ENCODE data around the gene PSMD6.

Gene PSMD6

DNA sequence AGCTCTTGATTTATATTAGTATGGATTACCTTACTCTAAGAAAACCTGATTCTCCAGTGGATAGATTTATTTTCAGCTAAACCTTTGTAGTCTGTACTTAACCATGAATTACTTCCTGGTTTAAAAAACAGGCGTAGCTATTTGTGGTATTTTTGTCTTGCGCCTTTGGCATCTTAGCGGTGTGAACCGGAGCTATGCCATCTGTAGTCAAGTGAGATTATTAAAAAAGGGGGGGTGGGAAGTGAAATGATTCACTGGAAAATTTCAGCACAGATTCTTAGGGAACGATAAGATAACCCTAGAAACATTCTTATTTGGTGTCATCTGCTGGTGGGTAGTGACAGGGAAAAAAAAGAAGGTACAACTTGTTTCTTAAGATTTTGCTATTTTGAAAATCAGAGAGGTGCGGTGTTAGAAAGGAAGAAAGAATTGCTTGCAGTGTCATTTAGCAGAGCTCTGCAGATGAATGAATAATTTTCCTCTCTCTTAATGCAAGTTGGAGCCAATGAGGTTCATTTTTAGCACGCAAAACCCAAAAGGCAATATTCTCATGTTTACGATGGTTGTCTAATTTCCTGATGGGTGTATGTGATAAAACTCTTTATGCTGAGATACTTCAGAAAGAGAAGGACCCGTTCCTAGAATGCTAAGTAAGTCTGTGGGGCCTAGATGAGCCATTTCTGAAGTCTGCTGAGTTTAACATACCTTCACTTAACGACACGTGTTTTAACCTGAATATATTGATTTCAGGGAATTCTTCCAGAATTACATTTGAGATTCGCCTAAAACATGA lies 44.0 kb downstream of the PSMD6 start:
- peak in 1 of 56 donors; percentile 16 for DNase-seq

DNA sequence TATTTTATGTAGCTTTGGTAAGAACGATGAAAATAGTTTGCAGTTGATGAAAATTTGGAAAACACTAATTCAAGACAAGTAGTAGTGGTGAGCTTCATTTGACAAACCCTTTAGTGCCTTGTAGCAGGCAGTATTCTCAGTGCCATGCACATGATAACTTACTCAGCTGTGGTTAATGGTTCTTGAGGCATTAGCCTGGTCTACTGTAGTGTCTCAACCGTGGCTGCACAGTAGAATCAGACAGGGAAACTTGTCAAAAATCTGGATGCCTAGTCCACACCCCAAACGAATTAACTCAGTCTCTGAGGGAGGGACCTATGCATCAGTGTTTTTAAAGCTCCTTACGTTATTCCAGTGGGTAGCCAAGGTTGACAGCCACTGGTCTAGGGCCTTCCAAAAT lies 45.4 kb downstream of the PSMD6 start:
- no peak for DNase-seq

DNA sequence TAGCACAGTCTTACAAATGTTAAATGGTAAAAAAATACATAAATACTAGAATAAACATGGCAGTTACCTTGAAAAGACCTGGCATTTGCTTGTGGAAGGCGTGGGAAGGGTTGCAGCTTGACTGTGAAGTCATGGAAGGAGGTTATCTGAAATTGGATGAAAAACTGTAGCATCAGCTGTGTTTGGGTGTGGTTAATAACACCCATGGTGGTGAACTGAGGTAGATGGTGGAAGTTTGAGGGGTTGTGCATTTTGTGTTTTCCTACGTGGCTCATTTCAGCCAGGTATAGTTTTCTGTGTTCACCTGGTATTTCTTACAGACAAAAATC lies 46.5 kb downstream of the PSMD6 start:
- no peak for DNase-seq

DNA sequence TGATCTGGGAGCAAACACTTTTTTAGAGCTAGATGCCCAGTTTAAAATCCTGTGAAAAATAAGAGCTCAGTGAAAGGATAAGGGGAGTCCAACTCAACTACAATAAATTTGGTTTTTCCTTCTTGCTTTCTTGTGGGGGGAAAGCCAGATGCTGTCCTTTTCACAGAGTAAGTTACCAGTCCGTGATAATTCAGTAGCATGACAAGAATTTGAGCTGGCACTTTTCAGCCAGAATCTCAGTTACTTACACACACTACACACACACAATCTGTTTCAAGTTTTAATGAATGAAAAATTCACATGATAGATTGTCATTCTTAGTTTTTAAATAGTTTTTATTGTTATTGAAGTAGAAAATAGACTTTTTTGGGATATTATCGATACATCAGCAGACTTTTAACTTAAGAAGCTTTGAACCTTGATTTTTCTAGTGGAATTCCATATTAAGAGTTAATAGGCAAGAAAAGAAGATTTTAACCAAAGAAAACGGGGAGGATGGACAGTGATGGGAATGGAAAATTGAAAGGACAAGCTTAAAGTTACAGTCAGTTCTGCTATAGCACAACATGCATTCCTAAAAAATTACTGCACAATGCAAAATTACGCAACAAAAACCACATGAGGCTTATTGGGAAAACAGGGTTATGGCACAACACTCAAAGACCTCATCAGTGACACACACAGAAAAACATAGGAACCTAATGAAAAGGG lies 47.0 kb downstream of the PSMD6 start:
- no peak for DNase-seq

DNA sequence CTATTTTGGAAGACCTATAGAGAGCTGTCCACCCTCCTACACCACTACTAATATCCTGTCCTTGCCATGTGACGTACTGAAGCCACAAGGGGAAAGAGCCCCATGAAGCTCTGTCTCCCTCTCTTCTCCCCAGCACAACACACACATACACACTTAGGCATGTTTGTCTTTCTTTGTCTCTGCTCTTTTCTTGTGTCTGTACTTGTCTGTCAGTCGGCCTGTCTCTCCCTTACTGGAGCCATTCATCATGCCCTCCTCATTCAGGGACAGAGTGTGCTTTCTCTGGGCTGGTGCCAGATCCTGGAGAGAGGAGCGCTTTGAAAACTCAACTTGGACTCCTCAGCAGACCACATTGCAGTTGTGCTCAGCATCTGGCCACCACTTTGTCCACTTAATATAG lies 47.6 kb downstream of the PSMD6 start:
- DNase-seq = peak in 34 of 56 donors; percentile 8 to 72 (median 32)

DNA sequence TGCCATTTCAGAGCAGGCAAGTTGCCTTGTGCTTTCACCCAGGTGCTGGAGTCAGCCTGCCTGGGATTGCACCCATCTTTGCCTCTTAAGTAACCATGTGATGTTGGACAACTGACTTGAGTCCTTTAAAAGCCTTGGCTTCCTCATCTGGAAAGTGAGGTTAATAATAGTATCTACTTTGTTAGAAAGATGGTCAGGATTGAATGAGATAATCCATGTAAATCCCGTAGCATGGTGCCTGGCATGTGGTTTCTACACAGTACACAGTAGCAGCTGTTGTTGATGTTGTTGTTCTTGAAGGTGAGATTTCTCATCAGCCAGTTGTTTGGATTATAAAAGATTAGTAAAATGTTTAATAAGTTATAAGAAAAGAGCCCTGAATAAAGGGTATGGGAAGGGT lies 48.8 kb downstream of the PSMD6 start:
- no peak for DNase-seq

DNA sequence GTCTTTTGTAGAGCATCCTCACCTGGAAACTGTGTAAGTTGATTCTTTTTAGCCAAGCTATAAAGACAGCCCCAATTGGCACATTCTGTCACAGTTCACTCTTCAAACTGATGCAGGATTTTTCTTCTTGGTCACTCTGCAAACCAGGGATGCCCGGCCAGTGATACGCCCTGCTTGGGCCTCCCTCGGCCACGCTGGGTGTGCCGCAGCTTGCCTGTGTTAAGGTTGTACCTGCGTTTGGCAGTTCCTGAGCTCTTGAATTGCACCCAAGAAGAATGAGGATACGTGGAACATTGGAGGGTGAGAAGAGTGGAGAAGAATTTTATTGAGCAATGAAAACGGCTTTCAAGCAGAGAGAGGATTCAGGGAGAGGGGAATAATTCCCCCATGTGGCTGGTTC lies 49.9 kb downstream of the PSMD6 start:
- no peak for DNase-seq

DNA sequence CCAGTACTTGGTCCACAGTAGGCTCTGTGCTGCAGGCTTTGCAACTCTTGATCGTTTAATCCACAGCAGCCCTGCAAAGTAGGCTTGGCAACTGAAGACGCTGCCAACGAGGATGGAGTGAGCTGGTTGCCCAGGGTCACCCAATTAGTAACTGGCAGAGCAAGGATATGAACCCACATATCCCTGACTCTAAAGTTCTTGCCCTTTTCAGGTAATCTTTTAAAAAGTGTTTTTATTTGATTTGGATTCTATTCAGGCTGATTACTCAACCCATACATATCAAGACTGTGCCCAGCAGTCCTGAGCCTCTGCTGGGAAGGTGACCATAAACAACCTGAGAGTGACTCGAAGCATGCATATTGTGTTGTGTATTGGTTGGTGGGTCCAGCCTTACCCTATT lies 50.3 kb downstream of the PSMD6 start:
- DNase-seq = no peak

DNA sequence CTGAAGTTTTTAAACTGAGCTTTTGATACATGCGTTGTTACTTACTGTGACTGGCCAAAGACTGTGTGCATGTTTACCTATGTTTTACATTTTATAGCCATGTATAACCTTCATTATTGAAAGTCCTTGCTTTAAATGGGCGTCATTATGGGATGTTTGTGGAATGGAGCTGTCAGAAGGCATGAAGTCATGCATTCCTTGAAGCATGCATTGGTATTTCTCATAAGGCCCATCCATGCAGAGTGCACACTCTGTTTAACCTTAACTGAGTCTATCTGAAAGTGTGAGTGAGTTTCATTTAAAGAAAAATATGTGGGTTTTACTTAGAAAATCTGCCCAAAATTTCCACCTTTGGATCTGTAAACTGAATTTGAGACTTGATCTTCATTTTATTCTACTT lies 51.1 kb downstream of the PSMD6 start:
- DNase-seq = no peak

DNA sequence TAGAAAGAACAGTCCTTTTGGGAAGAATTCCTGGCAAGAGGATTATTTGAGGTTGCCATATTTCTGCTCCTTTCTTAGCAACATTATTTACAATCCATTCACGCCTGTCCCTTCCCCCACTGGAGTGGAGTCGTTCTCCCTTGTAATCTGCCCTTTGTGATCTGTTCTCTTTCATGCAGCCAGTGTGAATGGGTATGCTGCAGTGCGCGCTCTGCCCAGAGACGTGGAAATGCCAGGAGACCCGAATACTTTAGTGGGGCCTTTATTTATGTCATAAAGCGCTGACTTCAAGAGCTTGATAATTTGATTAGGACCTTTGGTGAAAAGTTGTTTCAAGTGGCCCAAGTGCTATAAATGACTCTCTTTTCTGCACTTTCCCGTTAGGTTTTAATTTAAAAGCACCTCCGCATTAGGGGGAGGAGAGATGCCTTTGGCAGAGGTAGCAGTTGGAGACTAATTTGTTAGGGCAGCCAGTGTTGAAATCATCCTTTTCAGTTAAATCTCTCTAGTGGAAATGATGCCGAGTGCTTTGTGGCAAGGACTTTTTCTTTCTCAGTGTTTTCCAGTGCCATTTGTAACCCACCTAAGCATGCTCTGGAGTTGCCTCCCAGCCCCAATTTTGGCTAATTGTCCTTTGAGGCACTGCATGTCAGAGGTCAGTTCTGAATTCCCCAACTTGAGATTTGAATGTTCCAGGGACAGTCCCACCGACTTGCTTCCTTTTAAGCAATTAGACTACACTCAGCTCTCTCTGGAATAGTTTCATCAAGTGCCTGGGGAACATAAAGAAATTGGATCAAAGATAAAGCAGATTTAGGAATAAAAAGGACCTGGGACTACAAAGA lies 52.4 kb downstream of the PSMD6 start:
- peak in 18 of 56 donors; percentile 15 to 65 (median 30) for DNase-seq

DNA sequence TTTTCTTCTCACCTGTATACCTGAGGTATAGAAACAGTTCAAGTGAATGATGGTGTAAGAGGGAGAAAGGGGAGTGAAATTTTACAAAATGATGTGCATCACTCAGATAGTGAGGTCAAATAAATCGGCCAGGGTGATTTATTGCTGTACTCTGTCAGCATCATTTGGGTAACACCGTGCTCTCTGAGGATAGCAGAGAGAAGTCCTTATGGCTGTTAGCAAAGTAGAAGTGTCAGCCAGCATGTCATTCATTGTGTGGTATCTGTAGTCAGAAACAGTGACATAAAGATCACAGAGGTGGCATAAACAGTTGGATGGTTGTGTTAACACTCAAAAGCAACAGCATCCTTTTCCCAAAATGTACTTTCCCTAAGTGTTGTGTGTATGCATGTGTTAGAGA lies 53.4 kb downstream of the PSMD6 start:
- no peak for DNase-seq

DNA sequence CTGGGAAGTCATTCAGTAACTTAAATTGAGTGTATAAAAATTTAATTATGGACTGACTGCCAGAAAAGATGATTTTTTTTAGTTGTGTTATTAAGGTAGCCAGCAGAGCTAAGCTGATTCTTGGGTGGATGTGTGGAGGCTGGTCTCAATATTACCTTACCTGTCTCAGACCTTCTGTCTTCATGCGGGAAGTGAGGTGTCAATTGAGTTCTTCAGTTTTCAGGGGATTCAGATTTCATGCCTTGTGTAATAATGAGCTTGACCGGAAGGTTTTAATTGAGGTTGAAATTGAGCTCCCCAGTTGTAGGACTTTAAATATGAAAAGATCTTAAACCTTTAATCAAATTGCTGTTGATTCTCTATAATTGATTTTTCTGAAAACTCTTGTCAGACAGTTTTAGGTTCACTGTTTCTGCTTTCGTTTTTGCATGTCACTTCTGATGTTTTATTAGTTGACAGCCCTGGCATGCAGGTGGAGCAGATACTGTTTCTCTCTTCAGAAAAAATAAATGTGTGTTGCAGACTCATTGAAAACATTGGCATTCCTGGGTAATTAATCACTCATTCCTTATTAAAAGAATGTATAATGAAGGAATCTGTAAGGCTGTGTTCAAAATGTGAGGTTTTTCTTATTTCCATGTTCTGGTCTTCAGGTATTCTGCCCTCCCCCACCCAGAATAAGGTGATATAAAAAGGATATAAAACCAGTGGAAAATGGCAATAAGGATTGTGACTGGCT lies 54.5 kb downstream of the PSMD6 start:
- DNase-seq = no peak

DNA sequence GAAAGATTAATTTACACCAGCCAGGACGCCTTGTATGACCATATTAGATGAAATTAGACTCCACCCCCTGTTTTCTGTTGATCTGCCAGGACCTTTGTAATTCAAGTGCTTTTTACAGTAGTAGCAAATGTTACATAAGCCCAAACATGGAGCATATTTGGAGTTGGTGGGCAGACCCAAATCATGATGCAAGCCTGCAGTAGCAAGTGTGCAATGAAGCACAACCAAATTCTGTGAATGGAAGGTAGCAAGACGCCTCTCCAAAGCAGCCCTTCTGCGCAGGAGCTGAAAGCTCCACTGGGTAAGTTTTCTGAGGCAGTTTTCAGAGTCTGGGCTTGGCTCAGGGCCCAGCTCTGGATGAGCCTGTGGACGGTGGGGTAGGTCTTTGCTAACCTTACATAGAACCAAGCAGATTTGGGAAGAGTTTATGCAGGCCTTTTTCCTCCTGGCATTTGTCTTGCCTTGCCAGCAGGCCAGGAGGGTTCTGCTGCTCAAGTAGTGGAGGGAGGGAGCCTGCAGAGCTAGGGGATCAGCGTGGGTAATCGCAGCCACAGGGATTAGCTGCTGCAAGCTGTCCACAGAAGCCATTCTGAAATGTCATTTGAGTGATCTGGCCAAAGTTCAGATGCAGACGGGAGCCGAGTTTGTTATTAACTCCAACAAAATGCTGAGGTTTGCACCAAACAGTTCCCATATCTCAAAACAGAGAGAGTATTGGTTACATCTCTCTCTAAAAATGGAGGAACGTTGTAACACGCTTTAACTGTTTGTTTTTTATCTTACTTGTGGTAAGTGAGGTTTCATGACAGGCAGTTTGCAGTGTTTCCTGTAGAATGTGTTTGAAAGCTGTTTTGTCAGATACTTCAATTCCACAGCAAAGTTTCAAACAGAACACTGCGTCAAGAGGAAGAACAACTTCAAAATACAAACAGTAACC lies 55.4 kb downstream of the PSMD6 start:
- DNase-seq = peak in 9 of 56 donors; percentile 2 to 37 (median 16)

DNA sequence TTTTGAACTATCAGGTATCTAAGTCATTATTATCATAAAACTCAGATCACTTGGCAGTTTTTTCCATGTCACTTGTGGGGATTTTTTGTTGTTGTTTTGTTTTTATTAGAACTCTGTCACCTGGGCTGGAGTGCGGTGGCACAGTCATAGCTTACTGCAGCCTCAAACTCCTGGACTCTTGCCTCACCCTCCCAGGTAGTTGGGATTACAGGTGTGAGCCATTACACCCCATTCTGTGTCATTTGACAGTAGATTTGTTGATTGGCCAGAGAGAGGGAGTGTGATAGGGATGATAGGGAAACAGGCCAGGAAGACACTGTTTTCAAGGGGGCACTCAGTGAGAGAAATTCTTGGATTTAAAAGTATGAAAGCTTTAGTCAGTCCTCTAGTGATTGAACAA lies 56.4 kb downstream of the PSMD6 start:
- DNase-seq = no peak

DNA sequence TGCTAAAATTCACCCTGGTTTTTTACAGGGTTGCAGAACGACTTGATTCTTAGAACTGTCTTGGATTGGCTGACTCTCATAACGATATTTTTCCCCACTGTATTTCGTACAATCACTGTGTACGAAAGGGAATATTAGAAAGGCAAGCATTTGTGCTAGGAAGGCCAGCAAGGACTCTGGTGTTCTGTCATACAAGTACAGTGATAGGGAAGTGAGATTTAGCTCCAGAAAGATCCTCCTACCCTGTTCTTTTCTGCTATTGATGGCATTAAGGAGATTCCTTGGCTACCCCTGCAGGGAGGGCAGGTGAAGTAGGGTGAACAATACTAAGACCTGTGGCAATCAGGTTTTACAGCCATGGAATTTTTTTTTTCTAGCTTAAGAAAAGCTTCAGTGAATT lies 57.3 kb downstream of the PSMD6 start:
- DNase-seq = no peak

DNA sequence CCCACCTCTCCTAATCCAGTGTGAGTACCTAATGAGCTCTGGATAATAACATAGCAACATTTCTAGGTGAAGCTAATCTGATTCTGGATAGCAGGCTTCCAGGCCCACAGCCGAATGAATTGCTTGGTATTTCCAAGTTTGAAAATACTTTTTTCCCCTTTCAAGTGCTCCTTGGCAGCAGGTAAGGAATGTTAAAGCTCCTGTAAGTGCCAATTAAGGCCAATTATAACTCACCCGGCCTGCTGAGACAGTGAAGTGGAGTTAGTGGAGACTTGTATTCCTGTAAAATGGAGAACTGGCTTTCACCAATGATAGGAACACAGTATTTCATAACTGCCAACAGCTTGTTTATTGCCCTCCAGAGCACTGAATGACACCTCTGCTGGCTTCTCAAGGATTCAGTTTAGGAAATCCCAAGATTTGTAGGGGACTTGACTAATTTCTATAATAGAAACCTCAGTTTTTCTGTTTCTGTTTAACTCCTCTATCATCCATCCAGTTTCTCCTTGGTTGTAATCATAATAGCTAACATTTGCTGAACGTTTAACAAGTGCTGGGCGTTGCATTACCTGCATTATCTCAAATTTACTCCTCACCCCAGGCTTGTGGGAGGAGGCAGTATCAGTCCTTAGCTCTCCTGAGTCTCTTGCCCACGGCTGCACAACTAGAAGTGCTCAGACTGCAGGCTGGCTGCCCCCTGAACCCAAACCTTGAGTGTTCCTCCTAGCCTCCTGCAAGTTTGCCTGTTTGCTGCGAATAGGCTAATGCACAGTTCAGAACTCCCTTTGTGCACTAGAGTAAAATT lies 58.4 kb downstream of the PSMD6 start:
- peak in 4 of 56 donors; percentile 9 to 18 (median 12) for DNase-seq

DNA sequence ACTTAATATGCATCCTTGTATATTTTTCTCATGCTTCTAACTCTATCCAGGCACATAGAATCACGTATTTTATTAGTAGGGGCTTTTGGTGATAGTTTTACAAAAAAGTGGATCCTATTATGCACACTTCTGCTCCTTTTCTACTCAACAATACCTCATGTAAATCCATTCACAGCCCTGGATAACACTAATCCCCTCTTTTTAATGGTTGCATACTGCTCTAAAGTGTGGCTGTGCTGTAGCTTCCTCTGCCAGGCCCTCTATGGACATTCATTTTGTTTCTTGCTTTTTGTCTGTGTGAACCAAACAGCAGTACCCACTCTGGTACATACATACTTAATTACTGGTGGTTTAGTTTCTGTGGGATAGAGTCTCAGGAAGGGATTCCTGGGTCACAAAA lies 59.8 kb downstream of the PSMD6 start:
- DNase-seq = no peak

DNA sequence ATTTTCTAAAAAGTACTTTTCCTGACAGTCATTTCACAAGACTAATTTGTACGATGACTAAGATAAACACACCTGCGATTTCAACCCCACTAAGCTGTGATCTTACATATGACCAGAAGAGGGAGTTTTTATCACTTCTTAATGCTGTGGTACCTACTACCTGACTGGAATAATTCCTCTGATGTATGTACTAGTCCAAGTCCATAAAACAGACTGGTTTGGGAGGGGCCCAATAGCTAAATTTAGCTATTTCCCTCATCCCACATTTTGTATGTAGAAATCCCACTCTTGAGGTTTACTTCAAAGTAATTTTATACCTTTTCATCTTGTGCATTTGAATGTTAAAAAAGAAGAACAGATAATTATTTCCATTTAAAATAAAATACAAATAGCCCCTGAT lies 61.4 kb downstream of the PSMD6 start:
- no peak for DNase-seq
